Midbrain (tissue), 1 donor: ENCODE results near the gene ABCB8.

Source experiments
- DNase-seq: peaks from one replicate; lab custom pipeline; 2025; lab: John Stamatoyannopoulos, UW

The ABCB8 gene

GRCh38 chr7:151057989-151058780 is 29.9 kb downstream of the ABCB8 start:
- peak; percentile 99 for DNase-seq

GRCh38 chr7:151058781-151059366 is 30.6 kb downstream of the ABCB8 start:
- no peak for DNase-seq

DNA sequence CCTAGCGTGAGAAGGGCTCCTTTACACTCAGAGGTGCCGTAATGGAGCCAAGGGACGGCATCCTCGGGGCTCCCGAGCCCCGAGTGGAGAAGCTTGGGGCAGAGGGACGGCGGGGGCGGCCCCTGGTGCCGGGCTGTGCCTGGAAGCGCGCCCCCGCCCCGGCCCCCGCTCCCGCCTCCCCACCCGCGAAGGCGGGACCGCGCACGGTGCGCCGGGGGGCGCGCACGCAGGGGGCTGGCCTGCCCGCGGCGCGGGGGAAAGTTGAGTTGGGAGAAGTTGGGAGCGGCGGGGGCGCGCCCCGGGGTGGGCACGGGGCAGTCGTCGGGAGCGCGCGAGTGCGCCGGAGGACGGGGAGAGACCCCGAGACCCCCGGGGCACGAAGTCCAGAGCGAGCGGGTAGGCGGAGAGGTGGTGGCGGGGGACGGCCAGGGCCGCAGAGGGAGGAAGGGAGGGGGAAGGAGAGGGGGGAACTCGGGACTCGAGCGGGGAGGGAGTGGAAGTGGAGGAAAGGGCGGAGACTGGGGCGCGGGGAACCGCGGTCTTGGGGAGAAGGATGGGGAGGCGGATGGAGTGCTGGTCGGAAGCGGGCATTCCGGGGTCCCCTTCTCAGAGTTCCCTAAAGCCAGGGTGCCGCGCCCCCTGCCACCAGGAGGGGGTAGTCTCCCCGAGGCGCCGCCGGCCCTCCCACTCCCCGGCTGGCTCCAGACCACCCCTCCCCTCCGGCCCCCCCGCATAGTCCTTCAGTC is 31.3 kb downstream of the ABCB8 start, which contains the start of gene SLC4A2:
Gene SLC4A2, plus strand, starts transcription at position 223 of the 746 bp plus-strand sequence. CDS start 2,399 bp downstream, outside the sequence.
- peak; percentile 88 for DNase-seq

DNA sequence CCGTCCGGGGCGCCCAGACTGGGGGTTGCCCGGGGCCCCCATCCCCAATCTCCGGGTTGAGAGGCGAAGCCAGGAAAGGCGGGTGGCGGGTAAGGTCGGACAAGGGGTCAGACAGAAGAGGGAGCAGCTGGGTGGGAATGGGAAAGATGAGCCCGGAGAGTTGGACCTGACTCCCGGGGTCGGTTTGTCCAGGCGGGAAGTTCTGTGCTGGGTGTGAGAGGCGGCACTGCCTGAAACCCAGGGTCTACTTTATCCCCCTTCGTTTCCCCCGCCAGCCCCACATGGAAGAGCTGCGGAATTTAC is 31.8 kb downstream of the ABCB8 start:
- DNase-seq, result no peak

DNA sequence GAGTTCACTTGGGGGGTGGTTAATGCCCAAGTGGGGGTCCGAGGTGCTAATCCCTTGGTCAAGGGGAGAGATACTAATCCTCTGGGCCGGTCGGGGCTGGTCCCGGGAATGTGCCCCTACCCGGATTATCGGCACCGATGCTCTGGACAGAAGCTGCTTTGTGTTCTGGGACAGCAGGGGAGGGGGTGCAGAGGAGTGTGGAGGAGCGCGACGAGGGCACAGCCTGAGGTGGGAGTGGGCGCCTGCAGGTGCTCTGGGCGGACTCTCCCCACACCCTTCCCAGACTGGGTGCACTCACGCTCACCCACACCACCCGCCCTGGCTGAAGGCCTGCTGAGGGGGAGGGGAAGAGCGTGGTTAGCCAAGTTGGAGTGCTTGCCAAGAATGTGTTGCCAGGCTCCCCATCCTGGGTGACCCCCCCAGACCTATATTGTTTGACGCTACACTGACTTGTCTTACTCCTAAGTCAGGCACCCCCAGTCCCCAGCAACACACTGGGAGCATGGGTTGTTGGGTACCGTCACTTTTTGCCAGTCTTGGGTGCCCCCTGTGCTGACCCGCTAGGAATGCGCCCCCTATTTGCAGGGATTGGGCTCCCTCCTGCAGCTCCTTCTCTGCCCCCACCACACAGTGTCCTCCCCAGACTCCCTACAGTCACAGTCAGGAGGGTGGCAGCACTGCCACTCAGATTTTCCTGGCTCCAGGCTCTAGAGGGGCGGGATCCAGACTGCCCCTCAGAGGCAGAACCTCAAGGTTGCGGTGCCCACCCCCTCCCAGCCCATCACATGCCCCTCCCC is 32.4 kb downstream of the ABCB8 start:
- DNase-seq, result peak; percentile 31

- no peak for DNase-seq
These were observed 33.2 kb downstream of the ABCB8 start for GRCh38 chr7:151061213-151062110.

GRCh38 chr7:151062111-151062398 is 33.8 kb downstream of the ABCB8 start:
- no peak for DNase-seq

DNA sequence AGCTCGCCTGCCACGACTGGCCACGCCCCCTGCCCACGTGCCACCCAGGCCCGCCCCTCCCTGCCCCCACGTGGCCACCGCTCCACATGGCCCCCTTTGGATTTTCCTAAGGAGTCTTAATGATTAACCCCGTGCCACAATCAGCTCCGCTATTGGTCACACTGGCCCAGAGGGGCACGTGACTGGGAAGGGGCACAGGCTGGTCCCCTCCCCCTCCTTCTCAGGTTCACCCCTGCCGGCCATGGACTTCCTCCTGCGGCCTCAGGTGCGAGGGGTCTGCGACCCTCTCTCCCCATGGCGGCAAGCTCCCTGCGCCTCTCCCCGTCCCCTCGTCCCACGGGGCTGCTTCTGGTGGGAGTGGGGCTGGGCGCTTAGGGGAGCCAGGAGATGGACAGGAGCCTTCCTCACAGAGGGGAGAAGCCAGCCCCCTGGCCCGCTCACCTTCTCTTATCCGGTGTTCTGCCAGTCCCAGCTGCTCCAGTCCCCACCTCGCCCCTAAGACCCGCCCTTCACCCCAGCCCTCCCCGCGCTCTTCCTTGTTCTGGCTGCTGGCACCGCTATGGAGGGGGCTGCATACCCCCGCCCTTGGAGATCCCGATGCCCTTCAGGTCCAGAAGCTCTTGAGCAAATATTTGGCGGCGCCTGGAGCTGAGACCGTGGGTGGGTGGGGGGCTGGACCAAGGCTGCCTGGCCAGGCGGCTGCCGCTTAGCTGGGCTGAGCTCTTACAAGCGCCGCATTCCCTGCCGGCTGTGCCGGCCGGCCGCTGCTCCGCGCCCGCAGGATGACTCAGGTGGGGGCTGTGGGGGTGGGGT is 34.4 kb downstream of the ABCB8 start:
- no peak for DNase-seq

DNA sequence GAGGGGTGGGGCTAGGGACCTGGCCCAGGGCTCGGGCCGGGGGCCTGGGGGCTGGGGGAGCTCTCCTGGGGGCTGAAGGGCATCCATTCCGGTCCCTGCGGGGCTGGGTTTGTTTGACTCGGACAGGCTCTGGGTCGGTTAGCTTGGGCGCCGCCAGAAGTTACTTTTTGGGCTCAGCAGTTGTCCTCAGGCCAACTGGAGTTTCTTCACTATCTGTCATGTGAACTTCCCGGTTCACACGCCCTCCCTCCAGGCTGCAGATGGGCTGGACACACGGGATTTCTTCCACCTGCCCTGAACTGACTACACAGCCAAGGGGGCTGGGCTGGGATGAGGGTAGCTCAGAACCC is 34.9 kb downstream of the ABCB8 start:
- DNase-seq, result no peak

- DNase-seq, result no peak
These were observed 36.2 kb downstream of the ABCB8 start for GRCh38 chr7:151064454-151064853.

GRCh38 chr7:151064993-151065392 is 36.7 kb downstream of the ABCB8 start:
- DNase-seq, result no peak

- no peak for DNase-seq
These were observed 37.3 kb downstream of the ABCB8 start for GRCh38 chr7:151065516-151065915.

DNA sequence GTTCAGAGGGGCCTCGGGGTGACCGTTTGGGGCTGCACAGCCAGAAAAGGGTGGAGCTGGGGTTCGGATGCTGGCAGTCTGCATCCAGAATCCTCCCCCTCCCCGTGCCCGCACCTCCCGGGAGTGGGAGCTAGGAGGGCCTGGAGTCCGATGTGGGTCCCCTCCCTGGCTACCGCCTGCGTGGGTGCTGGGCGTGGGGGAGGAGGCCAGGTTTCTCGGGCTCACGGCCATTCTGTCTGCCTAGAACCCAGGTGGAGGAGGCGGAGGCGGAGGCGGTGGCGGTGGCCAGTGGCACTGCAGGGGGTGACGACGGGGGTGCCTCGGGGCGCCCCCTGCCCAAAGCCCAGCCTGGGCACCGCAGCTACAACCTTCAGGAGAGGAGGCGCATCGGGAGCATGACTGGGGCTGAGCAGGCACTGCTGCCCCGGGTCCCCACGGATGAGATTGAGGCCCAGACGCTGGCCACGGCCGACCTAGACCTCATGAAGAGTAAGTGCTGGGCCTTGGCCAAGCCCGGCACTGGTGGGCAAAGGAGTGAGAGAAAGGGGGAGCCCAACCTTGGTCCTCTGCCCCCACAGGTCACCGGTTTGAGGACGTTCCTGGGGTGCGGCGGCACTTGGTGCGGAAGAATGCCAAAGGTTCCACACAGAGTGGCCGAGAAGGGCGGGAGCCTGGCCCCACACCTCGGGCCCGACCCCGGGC is 38.2 kb downstream of the ABCB8 start:
- no peak for DNase-seq

GRCh38 chr7:151068069-151068773 is 40.0 kb downstream of the ABCB8 start:
- no peak for DNase-seq

DNA sequence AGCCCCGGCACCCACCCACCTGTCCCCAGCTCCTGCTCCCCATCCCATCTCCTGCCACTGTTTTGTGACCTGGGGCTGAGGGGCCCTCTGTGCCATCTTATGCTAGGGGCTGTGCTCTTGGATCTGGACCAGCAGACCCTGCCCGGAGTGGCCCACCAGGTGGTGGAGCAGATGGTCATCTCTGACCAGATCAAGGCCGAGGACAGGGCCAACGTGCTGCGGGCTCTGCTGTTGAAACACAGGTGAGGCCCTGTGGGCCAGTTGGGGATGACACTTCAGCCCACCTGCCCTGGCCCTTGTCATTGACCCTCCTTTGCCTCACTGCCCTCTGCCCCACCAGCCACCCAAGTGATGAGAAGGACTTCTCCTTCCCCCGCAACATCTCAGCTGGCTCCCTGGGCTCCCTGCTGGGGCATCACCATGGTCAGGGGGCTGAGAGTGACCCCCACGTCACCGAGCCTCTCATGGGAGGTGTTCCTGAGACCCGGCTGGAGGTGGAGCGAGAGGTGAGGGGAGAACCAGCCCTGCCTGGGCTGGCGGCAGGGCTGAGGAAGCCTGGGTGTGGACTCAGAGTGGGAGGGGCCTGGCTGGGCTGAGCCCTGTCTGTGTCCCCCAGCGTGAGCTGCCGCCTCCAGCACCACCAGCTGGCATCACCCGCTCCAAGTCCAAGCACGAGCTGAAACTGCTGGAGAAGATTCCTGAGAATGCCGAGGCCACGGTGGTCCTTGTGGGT is 41.8 kb downstream of the ABCB8 start:
- no peak for DNase-seq

GRCh38 chr7:151070574-151070960 is 42.3 kb downstream of the ABCB8 start:
- DNase-seq, result no peak

GRCh38 chr7:151071032-151071866 is 43.0 kb downstream of the ABCB8 start:
- DNase-seq, result no peak

GRCh38 chr7:151073990-151074389 is 45.7 kb downstream of the ABCB8 start:
- no peak for DNase-seq
